ENCODE results near the gene TMEM35A. TPM values are rescaled to one million over a fixed set of nuclear protein-coding genes. Genes with fewer than 3 reads are reported as not detected.
A peak's percentile ranks its signal among the peaks of the same experiment; 100 is the strongest.

TMEM35A gene
- polyA plus RNA-seq, 1 experiment, result 2.3 TPM

DNA sequence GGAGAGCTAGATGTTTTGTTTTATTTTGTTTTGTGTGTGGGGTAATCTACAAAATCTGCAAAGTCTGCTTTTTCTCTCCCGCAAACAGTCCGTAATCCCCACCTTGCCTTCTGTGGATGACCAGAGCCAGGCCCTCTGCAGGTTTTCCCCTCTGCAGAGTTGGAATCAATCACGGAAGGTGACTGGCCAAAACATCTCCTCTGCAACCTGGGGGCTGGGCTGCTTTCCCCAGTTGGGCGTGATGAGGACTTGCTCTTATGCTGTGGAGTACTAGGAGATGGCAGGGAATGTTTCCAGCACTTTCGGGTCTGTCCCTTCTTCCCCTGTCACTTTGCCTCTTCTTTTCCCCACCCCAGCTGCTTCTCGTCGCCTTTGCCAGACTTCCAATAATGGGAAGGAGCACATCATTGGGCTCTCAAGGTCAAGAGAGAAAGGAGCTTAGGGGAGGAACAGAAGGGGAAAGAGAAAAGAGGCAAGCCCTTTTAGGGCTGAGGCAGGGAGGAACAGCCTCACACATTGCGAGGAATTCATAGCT lies 1.1 kb downstream of the TMEM35A start:
- ChIA-PET POLR2A (no interaction called here), CTCF (no interaction called here)
- no peak for DNase-seq (ENCODE audit: low read depth)
- peak overlapping the region; percentile 41 for H3K4me3 ChIP-seq (ENCODE audit: low read depth, low read length)
- TF ChIP-seq CTCF (IDR thresholded peaks at IDR 0.05; ENCODE audit: insufficient read depth, low read depth, low read length), result no peak
- H3K27me3 ChIP-seq (ENCODE audit: control insufficient read depth, insufficient read depth, low read length), result no peaks in the 10 kb centered on the region
- H3K36me3 ChIP-seq (ENCODE audit: control insufficient read depth, insufficient read depth, low read length), result no peaks in the 10 kb centered on the region

GRCh38 chrX:101080326-101081124 lies 1.8 kb downstream of the TMEM35A start:
- H3K36me3 ChIP-seq (ENCODE audit: control insufficient read depth, insufficient read depth, low read length), result no peaks in the 10 kb centered on the region
- H3K4me3 ChIP-seq (ENCODE audit: low read depth, low read length), result no peak overlapping the region
- no peak for TF ChIP-seq CTCF (IDR thresholded peaks at IDR 0.05; ENCODE audit: insufficient read depth, low read depth, low read length)
- CTCF ChIA-PET, result no interaction called here
- DNase-seq (ENCODE audit: low read depth), result no peak
- POLR2A ChIA-PET, result no interaction called here
- no peaks in the 10 kb centered on the region for H3K27me3 ChIP-seq (ENCODE audit: control insufficient read depth, insufficient read depth, low read length)

DNA sequence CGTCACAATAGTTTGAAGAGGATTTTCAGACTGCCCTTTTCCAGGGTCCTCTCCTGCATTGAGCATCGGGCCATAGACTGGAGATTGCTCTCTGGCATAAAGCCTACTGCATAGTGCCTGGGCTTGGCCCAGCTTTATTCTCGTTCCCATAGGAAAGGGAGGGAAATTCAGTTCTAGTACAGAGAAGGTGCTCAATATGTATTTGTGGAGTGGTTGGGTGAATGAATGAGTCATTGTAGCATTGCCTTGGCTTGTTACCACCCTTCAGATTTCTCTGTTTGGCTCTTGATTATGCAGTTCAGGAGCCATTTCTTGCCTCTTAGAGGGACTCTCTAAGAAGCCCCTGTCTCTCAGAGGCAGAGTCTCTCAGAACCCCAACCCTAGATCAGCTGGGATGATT lies 2.6 kb downstream of the TMEM35A start:
- DNase-seq (ENCODE audit: low read depth), result no peak
- Histone ChIP-seq H3K36me3 (ENCODE audit: control insufficient read depth, insufficient read depth, low read length) (no peaks in the 10 kb centered on the region), H3K27me3 (ENCODE audit: control insufficient read depth, insufficient read depth, low read length) (no peaks in the 10 kb centered on the region), H3K4me3 (ENCODE audit: low read depth, low read length) (no peak overlapping the region)
- ChIA-PET POLR2A (no interaction called here), CTCF (no interaction called here)
- TF ChIP-seq CTCF (IDR thresholded peaks at IDR 0.05; ENCODE audit: insufficient read depth, low read depth, low read length), result no peak

DNA sequence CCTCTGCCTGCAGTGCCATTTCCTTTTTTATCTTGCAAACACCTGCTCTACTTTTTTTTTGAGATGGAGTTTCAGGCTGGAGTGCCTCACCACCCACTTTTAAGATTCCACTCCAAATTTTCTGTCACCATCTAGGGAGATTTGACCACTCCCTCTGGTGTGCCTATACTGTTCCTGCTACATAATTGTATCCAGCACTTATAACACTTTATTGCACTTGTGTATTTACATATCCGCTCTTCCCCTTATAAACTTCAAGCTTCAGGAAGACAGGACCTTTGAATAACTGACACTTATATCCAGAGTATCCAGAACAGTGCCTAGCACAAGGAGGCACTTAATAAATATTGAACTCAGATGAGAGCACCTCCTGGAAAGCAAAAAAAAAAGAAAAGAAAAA lies 13.1 kb downstream of the TMEM35A start:
- POLR2A ChIA-PET, result no interaction called here

More for the DNA sequence above, 13.1 kb downstream of the TMEM35A start:
- Histone ChIP-seq H3K36me3 (ENCODE audit: control insufficient read depth, insufficient read depth, low read length) (no peaks in the 10 kb centered on the region), H3K27me3 (ENCODE audit: control insufficient read depth, insufficient read depth, low read length) (no peaks in the 10 kb centered on the region), H3K4me3 (ENCODE audit: low read depth, low read length) (no peak overlapping the region)
- no peak for TF ChIP-seq CTCF (IDR thresholded peaks at IDR 0.05; ENCODE audit: insufficient read depth, low read depth, low read length)
- CTCF ChIA-PET, result no interaction called here
- no peak for DNase-seq (ENCODE audit: low read depth)
